Stimulated activated CD8-positive, alpha-beta memory T cell treated with anti-CD3 and anti-CD28 coated beads, Interleukin-4, amount 100 ng/mL, for 1 hour (primary cell): ENCODE results near the gene PROCR.
A peak's percentile ranks its signal among the peaks of the same experiment; 100 is the strongest.
"Not testable (repeated sequence)": the region's sequence is repeated elsewhere in the genome, so short reads cannot be mapped to it uniquely, and the experiment has no call there.

ENCODE experiments used
- DNase-seq, 2 donors: peaks; one replicate each; pipeline ENCODE4 v3.0.0-alpha.2; 2020; ENCODE audit warnings: low read depth in 2 of 2, low spot score in 1 of 2

Gene PROCR

DNA sequence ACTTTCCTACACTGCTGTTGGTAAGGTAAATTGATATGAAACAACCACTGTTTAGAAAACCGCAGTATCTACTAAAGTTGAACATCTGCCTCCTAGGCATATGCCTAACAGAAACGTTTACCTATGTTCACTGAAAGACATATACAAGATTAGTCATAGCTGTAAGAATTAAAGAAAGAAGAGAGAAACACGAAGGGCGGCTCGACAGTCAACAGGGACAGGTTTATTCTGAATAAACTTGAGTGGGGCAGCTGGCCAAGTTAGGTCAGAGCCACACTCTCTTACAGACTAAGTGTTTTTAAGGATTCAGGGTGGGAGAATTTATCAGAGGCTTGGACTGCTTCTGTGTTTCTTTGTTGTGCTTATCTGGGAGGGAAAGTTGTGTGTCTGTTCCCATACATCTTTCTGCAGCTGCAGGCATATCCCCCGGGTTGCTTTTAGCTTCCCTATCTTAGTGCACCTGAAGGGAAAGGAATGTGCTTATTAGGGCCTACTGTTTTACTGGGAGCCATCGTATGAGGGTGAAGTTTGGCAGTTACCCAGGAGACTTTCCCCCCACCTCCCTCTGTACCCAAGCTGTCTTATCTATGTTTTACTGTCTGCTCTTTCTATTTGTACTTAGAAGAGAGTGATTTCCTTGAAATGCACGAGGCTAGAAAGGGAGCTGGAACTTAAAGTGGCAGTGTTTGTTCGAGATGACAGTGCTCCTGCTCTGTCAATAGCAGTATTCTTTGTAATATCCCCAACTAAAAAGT, 20.4 kb downstream of the PROCR start:
- no peak for DNase-seq

DNA sequence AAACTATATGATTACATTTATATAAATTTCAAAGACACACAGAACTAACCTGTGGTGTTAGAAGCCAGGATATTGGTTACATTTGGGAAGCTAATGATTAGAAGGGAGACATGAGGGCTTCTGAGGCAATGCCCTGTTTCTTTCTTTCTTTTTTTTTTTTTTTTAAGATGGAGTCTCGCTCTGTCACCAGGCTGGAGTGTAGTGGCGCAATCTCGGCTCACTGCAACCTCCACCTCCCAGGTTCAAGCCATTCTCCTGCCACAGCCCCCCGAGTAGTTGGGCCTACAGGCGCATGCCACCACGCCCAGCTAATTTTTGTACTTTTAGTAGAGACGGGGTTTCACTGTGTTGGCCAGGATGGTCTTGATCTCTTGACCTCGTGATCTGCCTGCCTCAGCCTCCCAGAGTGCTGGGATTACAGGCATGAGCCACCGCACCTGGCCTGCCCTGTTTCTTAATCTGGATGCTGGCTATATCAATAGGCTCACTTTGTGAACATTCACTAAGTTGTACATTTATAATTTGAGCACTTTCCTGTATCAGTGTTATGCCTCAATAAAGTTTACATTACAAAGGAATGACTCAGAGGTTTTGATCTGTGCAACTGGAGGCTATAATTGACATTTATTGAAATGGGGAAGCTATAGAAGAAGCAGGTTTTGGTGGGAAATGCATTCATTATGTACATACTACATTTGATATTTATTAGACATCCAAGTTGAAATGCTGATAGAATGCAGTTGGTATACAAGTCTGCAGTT, 21.3 kb downstream of the PROCR start:
- not testable (repeated sequence) for DNase-seq

DNA sequence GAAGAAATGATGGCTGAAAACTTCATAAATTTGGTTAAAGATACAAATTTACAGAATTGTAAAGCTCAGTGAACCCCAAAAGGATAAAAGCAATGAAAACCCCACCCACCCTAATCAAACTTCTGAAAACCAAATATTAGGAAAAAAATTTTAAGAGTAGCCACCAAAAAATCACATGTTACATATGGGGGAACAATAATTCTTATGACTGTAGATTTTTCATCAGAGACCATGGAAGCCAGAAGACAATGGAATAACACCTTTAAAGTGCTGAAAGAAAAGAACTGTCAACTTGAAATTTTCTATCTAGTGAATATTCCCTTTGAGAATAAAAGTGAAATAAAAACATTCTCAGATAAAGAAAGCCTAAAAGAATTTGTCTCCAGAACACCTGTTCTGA, 24.4 kb downstream of the PROCR start:
- DNase-seq: no peak

DNA sequence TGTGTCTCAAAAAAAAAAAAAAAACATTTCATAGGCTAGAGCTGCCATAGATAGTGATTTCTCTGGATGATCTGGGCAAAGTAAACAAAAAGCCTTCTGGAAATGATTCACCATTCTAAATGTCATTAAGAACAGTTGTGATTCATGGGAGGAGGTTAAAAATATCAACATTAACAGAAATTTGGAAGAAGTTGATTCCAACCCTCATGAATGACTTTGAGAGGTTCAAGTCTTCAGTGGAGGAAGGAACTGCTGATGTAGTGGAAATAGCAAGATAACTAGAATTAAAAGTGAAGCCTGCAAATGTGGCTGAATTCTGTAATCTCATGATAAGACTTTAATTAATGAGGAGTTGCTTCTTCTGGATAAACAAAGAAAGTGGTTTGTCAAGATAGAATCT, 27.9 kb downstream of the PROCR start:
- no peak for DNase-seq

DNA sequence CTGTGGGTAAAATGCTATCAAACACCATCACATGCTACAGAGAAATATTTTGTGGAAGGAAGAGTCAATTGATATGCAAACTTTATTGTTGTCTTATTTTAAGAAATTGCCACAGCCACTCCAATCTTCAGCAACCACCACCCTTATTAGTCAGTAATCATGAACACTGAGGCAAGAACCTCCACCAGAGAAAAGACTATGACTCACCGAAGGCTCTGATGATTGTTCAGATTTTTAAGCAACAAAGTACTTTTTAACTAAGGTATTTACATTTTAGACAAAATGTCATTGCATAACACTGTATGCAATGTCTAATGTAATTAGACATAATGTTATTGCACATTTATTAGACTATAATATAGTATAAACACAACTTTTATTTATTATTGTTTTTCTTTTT, 28.4 kb downstream of the PROCR start:
- no peak for DNase-seq

DNA sequence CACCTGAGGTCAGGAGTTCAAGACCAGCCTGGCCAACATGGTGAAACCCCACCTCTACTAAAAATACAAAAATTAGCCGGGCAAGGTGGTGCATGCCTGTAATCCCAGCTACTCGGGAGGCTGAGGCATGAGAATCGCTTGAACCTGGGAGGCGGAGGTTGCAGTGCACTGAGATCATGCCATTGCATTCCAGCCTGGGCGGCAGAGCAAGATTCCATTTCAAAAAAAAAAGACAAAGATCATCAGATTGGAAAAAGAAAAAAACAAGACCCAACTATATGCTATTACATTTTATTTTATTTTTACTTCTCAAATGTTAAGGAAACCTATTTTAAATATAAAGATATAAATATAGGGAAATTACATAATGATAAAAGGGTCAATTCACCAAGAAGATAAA, 29.6 kb downstream of the PROCR start:
- not testable (repeated sequence) for DNase-seq

DNA sequence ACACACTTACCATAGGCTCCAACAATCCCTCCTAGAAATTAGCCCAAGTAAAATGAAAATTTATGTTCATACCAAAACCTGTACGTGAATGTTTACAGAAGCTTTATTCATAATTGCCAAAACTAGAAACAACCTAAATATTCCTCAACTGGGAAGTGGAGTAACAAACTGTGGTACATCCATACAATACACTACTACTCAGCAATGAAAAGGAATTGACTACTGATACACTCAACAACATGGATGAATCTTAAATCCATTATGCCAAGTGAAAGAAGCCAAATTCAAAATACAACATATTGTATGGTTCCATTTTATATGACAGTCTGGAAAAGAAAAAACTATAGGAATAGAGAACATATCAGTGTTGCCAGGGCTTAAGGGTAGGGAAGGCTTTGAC, 34.9 kb downstream of the PROCR start:
- no peak for DNase-seq

DNA sequence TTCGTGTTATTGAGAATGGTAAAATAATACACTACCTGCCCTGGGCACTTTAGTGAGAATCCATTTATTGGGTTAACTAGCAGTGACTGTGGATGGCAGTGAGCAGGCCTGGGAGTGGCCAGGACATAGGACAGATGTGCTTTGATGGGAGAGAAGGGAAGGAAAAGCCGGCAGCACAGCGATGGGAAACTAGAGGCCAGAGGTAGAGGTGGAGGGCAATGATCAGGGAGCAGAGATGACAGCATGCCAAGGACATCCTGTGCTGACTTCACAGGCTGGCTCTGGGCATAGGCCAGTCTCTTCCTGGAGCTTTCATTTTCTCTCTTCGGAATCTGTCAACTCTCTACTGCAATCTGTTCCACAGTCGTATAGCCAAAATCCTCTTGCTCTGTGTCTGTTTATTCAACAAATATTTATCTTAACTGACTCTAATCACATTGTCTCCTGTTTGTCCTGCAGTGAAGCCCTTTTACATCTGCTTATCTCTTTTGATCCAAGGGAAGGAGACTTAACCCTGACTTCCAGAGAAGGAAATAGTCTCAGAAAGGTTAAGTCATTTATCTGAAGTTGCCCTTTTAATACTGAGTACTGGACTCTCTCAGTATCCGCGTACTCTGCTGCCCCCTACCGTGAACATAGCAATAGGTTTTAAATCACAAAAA, 36.2 kb downstream of the PROCR start:
- peak; percentile 60 to 66 for DNase-seq

DNA sequence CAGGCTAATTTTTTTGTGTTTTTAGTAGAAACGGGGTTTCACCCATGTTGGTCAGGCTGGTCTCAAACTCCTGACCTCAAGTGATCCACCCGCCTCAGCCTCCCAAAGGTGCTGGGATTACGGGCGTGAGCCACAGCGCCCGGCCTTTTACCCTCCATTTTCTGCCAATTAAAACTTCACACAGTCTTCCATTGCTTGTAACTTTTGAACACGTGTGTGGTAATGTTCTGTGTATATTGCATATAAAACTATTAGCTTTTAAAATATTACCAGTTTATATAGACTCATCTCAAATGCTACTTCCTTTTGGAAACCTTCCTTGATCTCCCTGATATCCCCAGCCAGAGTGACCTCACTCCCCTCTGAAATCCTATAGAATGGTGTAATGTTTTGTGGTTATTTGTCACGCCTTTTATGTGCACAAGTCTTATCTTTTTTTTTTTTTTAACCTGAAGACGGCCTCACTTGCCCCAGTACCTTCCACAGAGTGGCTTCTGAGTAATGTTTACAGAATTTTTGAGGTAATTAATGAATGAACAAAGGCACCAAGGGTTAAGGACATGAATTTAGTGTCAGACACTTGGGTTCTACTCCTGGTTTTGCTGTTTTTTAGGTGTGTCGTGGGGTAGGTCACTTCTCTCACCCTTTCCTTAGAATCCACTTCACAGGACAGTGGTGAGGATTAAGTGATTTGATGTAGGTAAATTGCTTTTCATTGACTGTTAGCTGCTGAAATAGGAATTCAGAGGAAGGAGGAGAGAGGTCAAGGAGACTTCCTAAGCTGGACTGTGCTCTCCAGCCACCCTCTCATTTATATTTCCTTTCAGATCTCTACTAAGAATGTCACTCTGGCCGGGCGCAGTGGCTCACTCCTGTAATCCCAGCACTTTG, 43.4 kb downstream of the PROCR start:
- no peak for DNase-seq

DNA sequence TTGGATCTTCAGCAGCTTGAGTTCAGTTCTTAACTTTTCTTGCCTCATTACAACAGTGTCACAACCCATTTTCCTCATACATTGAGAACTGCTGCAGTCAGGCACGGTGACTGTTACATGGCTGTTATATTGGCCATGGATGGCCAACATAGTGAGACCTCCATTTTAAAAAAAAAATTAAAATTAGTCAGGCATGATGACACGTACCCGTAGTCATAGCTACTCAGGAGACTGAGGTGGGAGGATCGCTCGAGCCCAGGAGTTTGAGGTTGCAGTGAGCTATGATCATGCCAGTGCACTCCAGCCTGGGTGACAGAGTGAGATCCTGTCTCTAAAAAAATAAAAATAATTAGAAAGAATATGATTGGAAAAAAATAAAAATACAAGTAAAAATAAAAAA, 44.7 kb downstream of the PROCR start:
- no peak for DNase-seq

DNA sequence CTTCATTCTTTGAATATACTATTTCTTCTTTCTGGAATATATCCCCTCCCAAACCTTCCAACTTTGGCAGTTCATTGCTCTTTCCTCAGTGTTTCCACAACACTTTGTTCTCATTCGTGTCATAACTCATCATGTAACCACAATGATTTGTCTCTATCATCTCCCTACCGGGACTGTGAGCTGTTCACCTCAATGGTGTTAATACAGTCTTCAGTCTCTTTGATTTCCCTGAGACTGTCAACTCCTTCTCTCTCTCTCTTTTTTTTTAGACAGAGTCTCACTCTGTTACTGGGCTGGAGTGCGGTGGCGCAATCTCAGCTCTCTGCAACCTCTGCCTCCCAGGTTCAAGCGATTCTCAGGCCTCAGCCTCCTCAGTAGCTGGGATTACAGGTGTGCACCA, 52.1 kb downstream of the PROCR start:
- DNase-seq: no peak

DNA sequence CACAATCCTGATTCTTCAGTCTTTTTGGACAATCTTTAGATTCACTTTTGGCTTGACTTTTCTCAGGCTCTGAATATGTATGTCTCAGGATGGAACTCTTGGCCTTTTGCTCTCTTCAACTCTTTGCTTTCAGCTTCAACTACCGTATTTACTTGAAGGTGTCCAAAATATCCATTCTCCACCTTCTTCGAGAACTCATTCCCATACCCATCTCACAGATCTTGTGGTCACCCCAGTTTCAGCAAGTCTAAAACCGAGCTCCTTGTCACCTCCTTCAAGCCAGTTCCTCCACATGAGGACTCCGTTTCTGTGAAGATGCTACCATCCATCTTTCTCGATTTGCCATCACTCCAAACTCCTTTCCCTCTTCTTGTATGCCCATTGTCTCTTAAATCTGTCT, 52.7 kb downstream of the PROCR start:
- no peak for DNase-seq

DNA sequence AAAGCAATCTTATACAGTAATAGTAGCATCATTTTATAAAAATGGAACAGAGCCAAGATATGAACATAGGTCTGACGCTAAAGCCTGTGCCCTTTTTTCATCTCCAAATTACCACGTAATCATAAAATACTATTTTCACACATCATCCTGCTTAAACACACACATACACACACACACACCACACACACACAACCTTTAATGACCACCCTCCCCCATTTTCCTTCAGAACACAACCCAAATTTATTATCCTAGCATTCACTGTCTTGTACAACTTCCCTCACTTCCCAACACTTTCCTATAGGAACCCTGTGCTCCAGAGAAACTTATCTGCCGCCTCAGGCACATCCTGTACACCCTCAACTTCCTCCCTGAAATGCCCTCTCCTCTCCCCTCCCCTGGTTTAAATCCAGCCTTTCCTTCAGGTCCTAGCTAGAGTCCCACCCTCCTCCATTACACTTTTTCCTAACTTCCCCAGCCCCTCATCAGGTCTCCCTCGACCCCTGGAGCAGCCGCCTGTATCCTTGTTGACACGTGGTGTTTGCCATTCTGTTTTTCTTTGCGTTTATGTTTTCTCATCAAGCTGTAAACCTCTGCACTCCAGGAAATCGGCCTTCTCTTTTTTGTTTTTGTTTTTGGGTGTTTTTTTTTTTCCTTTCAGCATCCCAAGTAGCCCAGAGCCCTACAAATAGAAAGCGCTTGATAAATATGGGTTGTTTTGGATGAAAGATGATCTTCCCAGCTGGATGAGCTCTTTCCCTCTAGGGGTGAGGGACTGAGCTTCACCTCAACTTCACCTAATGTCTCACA, 53.6 kb downstream of the PROCR start:
- no peak for DNase-seq

DNA sequence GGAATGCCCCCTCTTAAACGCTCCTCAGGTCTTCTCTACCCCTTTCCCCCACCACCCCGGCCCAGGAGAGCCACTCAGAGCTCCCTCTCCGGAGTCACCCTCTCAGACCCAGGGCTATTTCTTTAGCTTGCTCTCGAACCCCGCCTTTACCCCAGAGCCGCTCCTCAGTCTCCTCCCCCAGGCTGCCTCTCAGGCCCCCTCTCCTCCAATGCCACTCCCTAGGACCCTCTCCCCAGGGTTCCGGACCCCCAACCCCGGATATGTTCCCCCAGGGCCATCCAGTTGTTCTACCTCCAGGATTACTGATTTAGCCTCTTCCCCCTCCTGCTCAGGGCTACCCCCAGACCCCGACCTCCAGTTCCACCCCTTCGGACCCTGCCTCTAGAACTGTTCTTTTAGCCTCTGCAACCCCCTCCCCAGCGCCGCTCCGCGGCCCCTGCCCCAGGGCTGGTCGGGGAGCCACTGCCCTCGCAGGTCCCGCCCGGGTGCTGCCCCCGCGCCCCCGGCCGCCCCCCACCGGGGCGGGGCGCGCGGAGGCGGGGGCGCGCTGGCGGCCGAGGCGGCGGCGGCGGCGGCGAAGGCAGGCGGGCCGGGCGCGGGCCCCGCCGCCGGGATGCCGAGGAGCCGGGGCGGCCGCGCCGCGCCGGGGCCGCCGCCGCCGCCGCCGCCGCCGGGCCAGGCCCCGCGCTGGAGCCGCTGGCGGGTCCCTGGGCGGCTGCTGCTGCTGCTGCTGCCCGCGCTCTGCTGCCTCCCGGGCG, 54.4 kb downstream of the PROCR start, which contains the start of gene MMP24:
Gene MMP24, plus strand, starts transcription at position 565 of the 758 bp plus-strand sequence. Its CDS starts 49 bp downstream, at position 614.
- no peak for DNase-seq
